Astrocyte of the spinal cord (primary cell): ENCODE results near the gene GBP3.
"Not testable (repeated sequence)": the region's sequence is repeated elsewhere in the genome, so short reads cannot be mapped to it uniquely, and the experiment has no call there.

Source experiments
- DNase-seq: peaks from one replicate; pipeline ENCODE4 v3.0.0; 2011; ENCODE audit warnings: low read depth, low spot score
- H3K4me3 ChIP-seq: 2 replicates; pipeline ENCODE4 v1.5.1; 2011; ENCODE audit warnings: low read depth, mild to moderate bottlenecking, low read length, moderate library complexity
- CTCF ChIP-seq: IDR thresholded peaks from 2 replicates; pipeline ENCODE4 v1.5.1; 2012; ENCODE audit warnings: low read depth, mild to moderate bottlenecking, low read length, inconsistent platforms
- in situ Hi-C: cut with HindIII; loops from 2 replicates; pipeline ENCODE4 v1.10.0; 2017; ENCODE audit warnings: low sequenced_read_pairs

GBP3 gene

GRCh38 chr1:89063094-89063493 is 40.4 kb upstream of the GBP3 start:
- no peak overlapping the region for H3K4me3 ChIP-seq
- DNase-seq = no peak
- TF ChIP-seq CTCF = no peak
- in situ Hi-C loops = no loop called here

- H3K4me3 ChIP-seq = no peak overlapping the region
- DNase-seq = no peak
- in situ Hi-C loops = no loop called here
- no peak for TF ChIP-seq CTCF
Measured at GRCh38 chr1:89060091-89060490, 37.4 kb upstream of the GBP3 start.

GRCh38 chr1:89051955-89052312 is 29.3 kb upstream of the GBP3 start:
- H3K4me3 ChIP-seq = no peak overlapping the region
- DNase-seq = no peak
- in situ Hi-C loops = no loop called here
- no peak for TF ChIP-seq CTCF

GRCh38 chr1:89051300-89051954 is 28.8 kb upstream of the GBP3 start:
- in situ Hi-C loops = no loop called here
- DNase-seq = no peak
- H3K4me3 ChIP-seq = no peak overlapping the region
- no peak for TF ChIP-seq CTCF

- in situ Hi-C loops = no loop called here
Measured at GRCh38 chr1:89050649-89051033, 28.0 kb upstream of the GBP3 start.

GRCh38 chr1:89049901-89050648 is 27.4 kb upstream of the GBP3 start:
- H3K4me3 ChIP-seq, DNase-seq, in situ Hi-C loops: not testable (repeated sequence)

More at GRCh38 chr1:89050649-89051033, 28.0 kb upstream of the GBP3 start:
- no peak for DNase-seq
- H3K4me3 ChIP-seq = no peak overlapping the region
- TF ChIP-seq CTCF = no peak

- in situ Hi-C loops, H3K4me3 ChIP-seq, DNase-seq: not testable (repeated sequence)
Measured at GRCh38 chr1:89049187-89049586, 26.5 kb upstream of the GBP3 start.
